ENCODE measurements around the gene TCF7L1.

Gene TCF7L1

DNA sequence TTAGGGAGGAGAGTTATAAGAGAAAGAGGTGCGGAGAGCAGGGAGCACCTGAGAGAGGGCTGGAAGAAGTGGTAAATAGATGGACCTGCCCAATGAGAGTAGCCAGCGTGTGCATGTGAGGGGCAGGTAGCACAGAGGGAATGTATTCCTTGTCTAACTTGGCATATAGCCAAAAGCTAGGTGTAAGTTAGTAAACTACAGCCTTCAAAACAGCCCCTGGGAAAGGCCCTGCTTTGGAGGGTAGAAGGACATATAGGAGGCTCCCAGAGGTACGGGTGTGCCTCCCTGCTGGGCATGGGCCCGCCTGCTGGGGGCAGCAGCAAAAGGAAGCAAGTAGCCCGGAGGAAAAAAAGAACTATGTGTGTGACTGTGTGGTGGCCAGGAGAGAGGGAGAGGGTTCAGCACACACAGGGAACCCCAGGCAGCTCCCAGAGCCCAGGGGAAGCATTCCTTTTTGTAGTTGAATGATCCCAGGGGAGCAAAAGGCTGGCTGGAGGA, 48.0 kb downstream of the TCF7L1 start:
- H3K4me3 ChIP-seq, result no peak overlapping the region
- no peak for DNase-seq (ENCODE audit: low spot score)
- no peak overlapping the region for H3K27ac ChIP-seq
- no peak for TF ChIP-seq CTCF (IDR thresholded peaks at IDR 0.05)

DNA sequence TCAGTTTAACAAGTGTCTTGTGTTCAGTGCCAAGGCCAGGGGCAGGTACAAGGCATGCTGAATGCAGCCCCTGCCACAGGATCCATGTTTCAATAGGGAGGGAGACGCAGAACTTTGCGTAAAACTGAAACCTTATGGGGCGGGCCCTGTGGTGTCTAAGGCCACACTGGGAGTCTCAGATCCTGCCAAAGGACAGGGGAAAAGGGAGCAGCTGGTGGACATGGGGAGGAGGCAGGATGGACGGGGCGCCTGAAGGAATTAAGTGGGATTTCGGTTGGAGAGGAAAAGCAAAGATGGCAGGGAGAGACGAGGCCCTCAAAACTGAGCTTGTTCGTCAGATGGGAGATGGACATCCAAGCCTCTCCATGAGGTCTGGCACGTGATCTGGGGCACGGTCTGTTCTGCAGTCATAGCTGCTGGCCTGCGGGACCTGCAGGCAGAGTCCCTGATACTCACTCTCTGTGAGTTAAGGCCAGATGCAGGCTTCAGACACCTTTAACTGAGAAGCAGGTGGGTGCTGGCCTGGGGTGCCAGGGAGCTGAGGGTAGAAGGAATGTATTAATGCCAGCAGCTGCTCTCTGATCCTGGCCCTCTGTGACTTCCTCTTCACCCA, 48.8 kb downstream of the TCF7L1 start:
- Histone ChIP-seq H3K27ac (no peak overlapping the region), H3K4me3 (no peak overlapping the region)
- TF ChIP-seq CTCF (IDR thresholded peaks at IDR 0.05), result no peak
- peak; percentile 40 for DNase-seq (ENCODE audit: low spot score)

DNA sequence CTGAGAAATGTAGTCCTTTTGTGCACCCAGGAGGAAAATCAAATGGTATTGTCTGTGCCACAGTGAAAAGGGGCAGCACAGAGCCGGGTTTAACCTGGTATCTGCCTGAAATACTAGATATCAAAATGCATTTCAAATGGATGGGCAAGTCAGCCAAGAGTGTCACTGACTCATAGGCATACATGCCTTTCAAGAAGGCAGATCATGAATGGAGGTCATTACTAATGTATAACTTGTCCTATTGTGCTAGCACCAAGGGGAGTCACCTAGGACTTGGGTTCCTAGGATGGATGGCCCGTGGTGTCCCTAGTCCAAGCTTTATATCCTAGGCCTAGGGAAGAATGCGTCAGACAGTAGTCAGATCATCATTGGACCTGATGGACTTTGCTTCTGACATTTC, 49.9 kb downstream of the TCF7L1 start:
- DNase-seq (ENCODE audit: low spot score), result peak; percentile 43
- H3K4me3 ChIP-seq, result no peak overlapping the region
- TF ChIP-seq CTCF (IDR thresholded peaks at IDR 0.05), result no peak
- no peak overlapping the region for H3K27ac ChIP-seq

DNA sequence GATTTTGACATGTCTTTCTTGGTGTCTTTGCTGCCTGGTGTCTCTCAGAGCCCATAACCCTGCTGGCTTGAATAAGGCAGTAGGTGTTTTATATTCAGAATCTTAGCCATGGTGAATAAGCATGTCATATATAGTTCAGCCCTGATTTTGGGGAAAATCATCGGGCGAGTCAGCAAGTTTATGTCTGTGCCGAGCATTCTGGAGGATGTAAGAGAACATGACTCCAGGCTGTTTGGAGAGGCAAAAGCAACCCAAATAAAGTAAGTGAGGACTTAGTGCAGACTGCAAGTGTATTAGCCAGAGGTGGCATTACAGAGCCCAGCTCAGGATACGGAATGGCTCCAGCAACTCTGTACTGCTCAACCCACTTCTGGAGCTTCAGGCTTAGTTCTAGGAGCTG, 50.3 kb downstream of the TCF7L1 start:
- TF ChIP-seq CTCF (IDR thresholded peaks at IDR 0.05), result no peak
- Histone ChIP-seq H3K27ac (no peak overlapping the region), H3K4me3 (no peak overlapping the region)
- DNase-seq (ENCODE audit: low spot score), result no peak

DNA sequence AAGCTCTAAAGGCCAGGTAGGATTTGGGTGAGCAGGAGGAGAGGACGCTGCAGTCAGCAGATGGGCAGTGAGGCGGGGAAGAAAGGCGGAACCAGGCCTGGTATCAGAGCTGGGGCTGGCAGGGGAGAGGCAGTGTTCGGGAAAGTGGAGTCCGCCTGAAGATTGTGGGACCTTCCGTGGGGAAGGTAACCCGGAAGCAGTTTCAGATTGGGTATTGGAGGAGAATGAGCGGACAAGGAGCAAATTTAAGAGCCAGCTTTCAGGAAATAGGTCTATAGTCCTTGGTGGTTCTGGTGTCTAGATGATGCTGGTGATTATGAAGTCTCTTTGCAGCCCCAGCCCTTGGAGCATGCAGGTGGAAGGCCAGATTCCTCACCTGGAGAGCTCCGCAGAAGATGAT, 51.0 kb downstream of the TCF7L1 start:
- no peak for DNase-seq (ENCODE audit: low spot score)
- H3K4me3 ChIP-seq, result no peak overlapping the region
- no peak for TF ChIP-seq CTCF (IDR thresholded peaks at IDR 0.05)
- H3K27ac ChIP-seq, result no peak overlapping the region

GRCh38 chr2:85184990-85185389, 51.8 kb downstream of the TCF7L1 start:
- Histone ChIP-seq H3K27ac (no peak overlapping the region), H3K4me3 (no peak overlapping the region)
- no peak for DNase-seq (ENCODE audit: low spot score)
- no peak for TF ChIP-seq CTCF (IDR thresholded peaks at IDR 0.05)

DNA sequence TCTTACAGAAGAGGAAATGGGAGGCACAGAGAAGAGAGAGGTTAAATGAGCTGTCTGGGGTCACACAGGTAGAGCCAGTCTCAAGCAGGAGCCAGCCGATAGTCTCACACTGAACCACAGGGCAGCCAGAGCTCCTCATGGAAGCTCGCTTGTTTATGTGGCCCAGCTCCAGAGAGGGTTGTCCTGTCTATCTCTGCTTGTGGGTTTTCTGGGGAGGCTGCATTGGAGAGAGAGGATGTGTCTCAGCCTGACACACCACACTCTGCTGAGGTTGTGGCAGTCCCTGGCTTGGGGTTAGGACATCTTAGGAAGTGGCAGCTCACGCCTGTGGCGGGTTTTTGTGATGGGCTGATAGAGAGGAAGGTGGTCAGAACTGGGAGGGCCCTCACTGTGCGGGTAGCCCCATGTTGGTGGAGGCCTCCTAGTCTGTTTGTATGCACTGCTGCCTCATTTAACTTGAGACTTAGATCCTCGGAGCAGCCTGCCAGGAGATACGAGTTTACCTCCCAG, 52.3 kb downstream of the TCF7L1 start:
- Histone ChIP-seq H3K27ac (no peak overlapping the region), H3K4me3 (no peak overlapping the region)
- no peak for TF ChIP-seq CTCF (IDR thresholded peaks at IDR 0.05)
- no peak for DNase-seq (ENCODE audit: low spot score)

Measured in coronary artery (tissue), 2 donors.